NCI-H524 treated with DMSO at 0.1 percent for 48 hours (cell line): Measurements from ENCODE around the gene BRIP1.
"Not testable (repeated sequence)": the region's sequence is repeated elsewhere in the genome, so short reads cannot be mapped to it uniquely, and the experiment has no call there.

ENCODE experiments used
- DNase-seq: peaks from one replicate; lab custom pipeline; 2025; lab: John Stamatoyannopoulos, UW

Gene BRIP1

GRCh38 chr17:61728297-61728836 lies 135.0 kb downstream of the BRIP1 start:
- no peak for DNase-seq

GRCh38 chr17:61727798-61728197 lies 135.5 kb downstream of the BRIP1 start:
- not testable (repeated sequence) for DNase-seq

GRCh38 chr17:61726977-61727376 lies 136.4 kb downstream of the BRIP1 start:
- no peak for DNase-seq

- DNase-seq = no peak
Observed at GRCh38 chr17:61724777-61725176, 138.6 kb downstream of the BRIP1 start.

GRCh38 chr17:61723914-61724313 lies 139.4 kb downstream of the BRIP1 start:
- no peak for DNase-seq

GRCh38 chr17:61723183-61723582 lies 140.1 kb downstream of the BRIP1 start:
- DNase-seq = no peak

GRCh38 chr17:61722398-61722797 lies 140.9 kb downstream of the BRIP1 start:
- DNase-seq = no peak

GRCh38 chr17:61720016-61720795 lies 143.1 kb downstream of the BRIP1 start:
- DNase-seq = no peak

GRCh38 chr17:61719220-61719619 lies 144.1 kb downstream of the BRIP1 start:
- DNase-seq = not testable (repeated sequence)

GRCh38 chr17:61718022-61718421 lies 145.3 kb downstream of the BRIP1 start:
- no peak for DNase-seq

GRCh38 chr17:61717352-61717751 lies 146.0 kb downstream of the BRIP1 start:
- DNase-seq = no peak

- no peak for DNase-seq
Observed at GRCh38 chr17:61716225-61716829, 147.0 kb downstream of the BRIP1 start.

- no peak for DNase-seq
Observed at GRCh38 chr17:61715348-61715747, 148.0 kb downstream of the BRIP1 start.

- DNase-seq = no peak
Observed at GRCh38 chr17:61714300-61714699, 149.0 kb downstream of the BRIP1 start.

- no peak for DNase-seq
Observed at GRCh38 chr17:61713035-61713434, 150.3 kb downstream of the BRIP1 start.

GRCh38 chr17:61710546-61710945 lies 152.8 kb downstream of the BRIP1 start:
- DNase-seq = no peak

GRCh38 chr17:61709567-61709966 lies 153.8 kb downstream of the BRIP1 start:
- no peak for DNase-seq

GRCh38 chr17:61704935-61705449 lies 158.3 kb downstream of the BRIP1 start:
- DNase-seq = no peak

GRCh38 chr17:61702450-61702849 lies 160.9 kb downstream of the BRIP1 start:
- no peak for DNase-seq

- no peak for DNase-seq
Observed at GRCh38 chr17:61701978-61702377, 161.3 kb downstream of the BRIP1 start.

- no peak for DNase-seq
Observed at GRCh38 chr17:61701334-61701733, 162.0 kb downstream of the BRIP1 start.

- no peak for DNase-seq
Observed at GRCh38 chr17:61700252-61700651, 163.1 kb downstream of the BRIP1 start.

GRCh38 chr17:61699694-61700093 lies 163.6 kb downstream of the BRIP1 start:
- DNase-seq = no peak
